HG02610 (cell line): ENCODE measurements around the gene MVD.

Experiments
- ATAC-seq: cut with Tn5 transposase; IDR thresholded peaks from one replicate; pipeline ENCODE4 v1.9.1; 2021; ENCODE audit warnings: mild to moderate bottlenecking, moderate library complexity; ENCODE audit not compliant: unreplicated experiment

Gene MVD

DNA sequence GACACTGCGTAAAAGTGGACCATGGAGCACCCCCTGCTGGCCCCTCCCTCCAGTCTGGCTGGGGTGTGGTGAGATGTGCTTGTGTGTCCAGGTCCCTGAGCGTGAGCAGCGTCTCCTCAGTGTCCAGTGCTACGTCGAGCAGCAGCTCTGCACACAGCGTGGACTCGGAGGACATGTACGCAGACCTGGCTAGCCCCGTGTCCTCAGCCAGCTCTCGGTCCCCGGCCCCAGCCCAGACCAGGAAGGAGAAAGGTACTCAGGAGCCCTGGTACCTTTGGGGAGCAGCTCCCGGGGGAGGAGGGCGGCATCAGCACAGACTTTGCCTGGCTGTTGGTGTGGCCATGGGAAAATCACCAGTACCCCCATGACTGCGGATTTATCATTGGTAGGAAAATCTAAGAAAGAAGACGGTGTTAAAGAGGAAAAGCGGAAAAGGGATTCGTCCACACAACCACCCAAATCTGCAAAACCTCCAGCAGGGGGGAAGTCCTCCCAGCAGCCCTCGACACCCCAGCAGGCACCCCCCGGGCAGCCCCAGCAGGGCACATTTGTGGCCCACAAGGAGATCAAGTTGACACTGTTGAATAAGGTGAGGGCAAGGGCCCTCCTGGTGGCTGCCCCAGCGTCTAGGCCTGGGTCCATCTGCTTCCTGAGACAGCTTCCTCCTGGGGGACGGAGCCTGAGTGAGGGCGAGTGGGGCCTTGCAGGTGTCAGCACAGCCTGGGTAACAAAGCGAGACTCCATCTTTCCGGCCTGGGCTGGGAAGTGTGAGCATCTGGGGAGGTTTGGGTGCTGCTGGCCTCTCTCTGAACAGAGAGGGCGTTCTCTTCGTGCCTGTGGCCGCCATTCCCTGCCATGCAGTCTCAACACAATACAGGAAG is 35.1 kb downstream of the MVD start:
- ATAC-seq, result no peak

DNA sequence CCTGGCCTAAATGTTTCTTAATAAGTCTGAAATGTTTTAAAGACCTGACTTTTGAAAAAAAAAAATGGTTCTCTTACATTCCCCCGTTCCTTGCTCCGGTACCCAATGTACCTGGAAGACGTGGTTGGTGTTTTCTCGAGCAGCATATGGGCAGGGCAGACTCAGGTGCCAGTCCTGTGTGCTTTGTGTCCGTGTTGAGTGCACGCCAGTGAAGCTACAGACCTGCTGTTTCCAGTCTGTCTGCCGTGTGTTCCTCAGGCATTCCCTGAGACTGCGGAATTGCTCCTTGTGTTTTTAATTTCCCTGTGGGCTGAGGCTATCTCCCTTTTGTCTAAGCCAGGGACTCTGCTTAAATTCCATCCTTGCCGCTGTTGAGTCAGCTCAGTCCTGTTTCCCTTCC is 36.2 kb downstream of the MVD start:
- ATAC-seq, result no peak

DNA sequence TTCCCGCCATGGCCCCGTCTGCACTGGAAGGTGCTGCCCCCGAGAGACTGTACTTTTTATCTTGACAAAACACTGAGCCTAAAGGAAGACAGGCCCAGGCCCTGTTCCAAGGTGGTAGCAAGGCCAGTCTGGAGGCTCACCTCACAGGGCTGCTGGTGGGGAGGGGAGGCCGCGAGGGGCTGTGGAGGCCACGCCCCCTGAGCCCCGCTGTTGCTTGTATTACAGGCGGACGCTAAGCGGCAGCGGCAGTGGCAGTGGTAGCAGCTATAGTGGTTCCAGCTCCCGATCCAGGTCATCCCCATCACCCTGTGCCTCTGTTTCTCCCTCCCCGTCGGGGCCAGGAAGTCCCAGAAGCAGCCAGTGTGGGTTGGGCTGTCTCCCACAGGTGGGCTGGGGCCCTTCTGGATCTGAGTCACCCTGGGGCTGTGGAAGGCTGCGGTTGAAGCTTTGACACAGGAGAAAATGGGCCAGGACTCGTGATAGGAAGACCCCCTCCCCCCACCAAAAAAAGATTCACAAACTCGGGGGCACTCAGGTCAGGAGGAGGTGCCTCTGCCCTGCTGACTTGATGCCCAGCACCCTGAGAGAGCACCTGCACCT is 37.8 kb downstream of the MVD start:
- ATAC-seq, result no peak

DNA sequence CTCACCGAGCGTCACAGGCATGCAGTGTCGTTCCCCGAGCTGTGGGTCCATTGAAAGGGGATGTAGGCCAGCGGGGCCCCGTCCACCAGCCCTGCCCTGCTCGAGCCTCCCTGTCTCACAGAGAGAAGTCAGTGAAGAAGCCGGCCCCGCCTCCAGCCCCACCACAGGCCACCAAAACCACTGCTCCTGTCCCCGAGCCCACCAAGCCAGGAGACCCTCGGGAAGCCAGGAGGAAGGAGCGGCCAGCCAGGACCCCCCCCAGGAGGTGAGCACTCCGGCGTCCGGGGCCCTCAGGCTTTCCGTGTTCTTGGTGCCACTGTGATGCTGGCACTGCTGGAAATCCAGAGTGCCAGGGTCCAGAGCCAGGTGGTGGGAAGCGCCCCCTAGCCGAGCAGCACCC is 38.4 kb downstream of the MVD start:
- ATAC-seq, result no peak

DNA sequence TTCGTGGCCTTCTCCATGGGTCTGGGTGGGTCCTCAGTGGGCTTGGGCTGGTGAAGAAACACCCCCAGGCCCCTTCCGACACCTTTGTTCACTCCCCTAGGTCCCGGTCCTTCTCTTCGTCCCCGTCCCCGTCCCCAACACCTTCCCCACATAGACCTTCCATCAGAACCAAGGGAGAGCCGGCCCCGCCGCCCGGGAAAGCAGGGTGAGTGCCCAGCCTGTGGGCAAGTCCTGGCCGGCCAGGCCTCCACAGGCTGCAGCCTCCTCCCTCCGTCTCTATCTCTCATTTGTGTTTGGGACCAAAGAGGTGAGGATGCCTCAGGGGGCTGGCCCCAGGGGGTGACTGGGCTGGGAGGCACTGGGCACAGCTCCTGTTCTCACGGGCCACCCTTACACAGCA is 39.0 kb downstream of the MVD start:
- no peak for ATAC-seq

DNA sequence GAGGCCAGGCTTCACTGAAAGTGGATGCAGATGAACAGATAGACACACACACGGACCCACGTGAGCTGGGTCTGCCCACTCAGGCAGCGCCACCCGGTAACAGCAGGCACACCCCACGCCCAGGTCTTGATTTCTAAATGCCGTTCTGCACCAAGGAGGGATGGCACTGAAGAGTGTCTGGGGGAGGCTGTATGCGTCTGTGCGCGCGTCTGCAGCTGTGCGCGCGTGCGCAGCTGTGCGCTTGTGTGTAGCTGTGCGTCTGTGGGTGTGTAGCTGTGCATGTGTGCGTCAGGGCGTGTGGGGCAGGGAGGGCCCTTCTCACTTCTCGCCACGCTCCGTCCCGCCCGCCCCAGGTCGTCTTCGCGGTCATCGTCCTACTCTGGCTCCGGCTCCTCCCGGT is 40.0 kb downstream of the MVD start:
- no peak for ATAC-seq

DNA sequence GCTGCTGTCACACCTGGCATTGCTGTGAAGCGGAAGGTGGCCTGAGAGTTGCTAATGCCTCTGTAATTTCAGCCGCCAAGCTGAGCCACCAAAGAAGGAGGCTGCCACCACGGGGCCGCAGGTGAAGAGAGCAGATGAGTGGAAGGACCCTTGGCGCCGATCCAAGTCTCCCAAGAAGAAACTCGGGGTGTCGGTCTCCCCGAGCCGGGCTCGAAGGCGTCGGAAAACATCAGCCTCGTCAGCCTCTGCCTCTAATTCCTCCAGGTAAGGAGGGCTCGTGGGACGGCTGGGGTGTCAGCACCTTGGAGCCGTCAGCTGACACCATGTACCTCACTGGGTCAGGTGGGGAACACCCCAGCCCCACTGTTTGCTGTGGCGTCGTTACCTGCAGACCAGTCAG is 40.8 kb downstream of the MVD start:
- no peak for ATAC-seq

DNA sequence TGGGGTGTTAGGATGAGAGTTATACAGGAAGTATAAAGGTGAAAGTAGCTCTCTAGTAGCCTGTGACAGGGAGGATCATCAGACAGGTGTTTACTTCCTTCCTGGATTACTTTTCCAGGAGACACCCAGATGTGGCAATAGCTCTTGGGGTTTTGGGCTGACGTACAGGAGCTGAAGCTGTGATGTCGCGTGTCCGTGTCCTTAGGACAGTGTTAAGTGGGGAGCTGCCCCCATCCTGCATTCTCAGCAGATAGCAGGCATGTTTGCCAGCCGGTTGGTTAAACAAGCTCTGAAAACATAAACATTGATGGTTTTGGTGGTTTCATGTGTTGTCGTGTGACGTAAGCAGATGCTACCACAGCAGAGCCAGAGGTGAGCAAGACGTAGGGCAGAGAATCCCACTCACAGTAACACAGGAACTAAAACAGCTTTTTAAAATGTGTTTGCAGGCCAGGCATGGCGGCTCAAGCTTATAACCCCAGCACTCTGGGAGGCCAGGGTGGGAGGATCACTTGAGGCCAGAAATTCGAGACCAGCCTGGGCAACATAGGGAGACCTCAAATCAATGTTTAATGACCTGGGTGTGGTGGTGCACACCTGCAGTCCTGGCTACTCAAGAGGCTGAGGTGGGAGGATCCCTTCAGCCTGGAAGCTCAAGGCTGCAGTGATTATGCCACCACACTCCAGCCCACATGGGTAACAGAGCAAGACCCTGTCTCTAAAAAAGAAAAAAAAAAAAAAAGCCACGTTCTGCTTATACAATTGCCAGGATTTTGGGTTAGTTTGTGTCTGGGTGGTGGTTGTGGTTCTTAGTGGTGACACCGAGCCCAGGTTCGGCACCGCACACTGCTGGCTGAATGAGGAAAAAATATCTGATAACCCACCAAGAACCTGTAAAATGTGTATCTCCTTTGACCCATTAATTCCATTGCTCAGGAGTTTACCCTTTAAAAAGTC is 42.8 kb downstream of the MVD start:
- no peak for ATAC-seq

DNA sequence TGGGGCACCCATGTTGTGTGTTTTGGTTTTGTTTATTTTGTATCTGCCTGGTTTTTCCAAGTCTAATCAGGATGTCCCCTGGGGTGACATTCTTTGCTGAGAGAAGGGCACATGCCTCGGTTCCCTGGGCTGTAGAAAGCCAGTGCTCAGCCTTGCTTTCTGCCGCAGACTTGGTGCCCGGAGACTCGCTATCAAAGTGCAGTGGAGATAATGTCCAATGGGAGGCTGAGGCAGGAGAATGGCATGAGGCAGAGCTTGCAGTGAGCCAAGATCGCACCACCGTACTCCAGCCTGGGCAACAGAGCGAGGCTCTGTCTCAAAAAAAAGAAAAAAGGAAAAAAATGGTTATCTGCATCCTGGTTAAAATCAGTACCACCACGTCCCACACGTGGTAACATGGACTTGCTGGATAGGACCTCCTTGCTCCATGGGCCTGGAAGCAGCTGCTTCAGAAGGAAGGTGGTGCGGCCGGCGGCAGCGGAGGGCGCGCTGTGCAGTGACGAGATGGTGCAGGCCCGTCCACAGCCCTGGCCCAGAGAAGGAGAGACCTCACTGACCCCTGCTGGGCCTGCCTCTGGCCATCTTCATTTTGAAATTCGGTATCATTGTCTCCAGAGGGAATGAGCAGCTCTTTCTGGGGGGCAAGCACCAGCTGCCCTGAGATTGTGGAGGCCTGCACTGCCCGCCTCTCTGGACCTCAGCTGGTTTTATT is 43.8 kb downstream of the MVD start:
- ATAC-seq, result no peak

DNA sequence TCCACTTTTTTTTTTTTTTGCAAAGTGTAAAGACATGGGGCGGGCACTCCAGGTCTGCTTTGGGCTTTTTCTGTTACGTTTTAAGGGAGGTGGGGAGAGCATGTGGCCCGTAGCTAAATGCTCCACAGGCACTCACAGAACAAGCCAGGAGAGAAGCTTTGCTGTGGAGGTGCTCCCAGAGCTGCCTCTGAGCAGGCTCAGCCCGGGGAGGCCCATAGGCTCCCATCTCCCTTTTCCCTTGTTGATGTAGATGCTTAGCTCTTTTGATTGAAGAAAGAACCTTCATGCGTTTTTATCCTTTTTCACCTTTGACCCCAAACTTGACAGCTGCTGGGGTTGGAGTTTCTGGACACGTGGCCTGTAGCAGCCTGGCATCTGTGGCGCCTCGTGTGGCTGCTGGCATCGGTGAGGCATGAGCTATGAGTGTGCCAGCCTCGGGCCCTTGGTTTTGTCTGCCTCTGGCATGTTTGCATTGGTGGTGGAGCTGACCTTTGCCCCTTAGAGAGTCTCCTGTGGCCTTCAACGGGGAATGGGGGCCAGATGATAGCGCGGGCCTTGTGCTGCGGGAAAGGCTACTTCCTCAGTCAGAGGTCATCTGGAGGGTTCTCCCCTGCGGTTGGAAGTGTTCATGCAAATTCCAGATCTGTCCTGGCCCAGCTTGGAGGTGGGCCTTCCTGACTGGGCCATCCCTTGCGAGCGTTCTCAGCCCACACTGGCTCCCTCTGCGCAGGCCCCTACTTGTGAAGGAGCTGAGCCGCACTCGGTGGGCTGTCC is 44.5 kb downstream of the MVD start:
- no peak for ATAC-seq

DNA sequence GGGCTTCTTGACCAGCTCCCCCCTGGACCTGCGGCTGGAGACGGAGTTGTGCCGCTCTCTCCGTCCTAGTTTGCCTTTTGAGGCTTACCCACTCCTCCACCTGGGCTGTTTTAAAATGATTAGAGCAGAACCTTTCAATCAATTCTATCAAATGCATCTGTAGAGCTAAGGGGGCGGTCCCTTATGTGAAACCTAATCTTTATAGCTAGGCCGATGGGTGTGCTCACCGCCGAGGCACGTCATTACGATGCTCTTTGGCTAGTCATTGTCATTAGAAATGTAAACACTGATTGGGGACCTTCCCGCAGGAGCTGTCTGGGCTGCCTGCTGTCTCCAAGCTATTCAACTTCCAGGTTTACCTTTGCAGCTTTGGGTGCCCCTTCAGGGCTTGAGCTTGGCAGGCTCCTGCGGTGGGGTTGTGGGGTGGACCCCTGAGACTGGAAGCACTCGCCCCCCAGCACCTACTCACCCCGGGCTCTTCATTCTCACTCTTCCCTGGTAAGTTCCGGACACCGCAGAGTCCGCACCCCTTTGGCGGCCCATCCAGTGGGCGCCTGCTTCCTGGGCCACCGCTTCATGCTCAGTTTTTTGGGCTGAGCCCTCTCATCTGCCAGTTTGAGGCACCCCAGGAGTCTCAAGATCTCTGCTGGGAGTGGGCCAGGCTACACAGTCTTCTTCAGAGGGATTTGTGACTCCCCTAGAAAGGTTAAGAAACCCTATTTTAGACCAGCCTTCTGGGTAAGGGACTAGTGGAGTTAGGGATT is 45.4 kb downstream of the MVD start:
- no peak for ATAC-seq

DNA sequence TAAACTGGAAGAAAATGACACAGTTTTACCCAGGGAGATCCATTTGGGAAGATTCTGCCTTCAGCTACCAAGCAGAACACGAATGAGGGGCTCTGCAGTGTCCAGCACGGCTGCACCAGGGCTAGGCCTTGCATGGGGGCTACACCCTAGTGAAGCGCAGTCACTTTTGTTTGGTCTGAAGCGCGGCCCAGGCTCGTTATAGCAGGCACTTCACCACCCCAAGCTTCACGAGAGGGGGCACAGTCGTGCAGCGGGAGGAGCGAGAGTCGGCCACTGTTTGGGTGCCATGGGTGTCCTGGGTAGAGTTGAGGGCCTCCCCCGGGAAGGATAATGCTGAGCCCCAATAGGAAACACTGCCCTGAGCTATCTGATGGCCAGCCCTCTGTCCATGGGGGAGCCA is 46.2 kb downstream of the MVD start:
- ATAC-seq, result no peak

DNA sequence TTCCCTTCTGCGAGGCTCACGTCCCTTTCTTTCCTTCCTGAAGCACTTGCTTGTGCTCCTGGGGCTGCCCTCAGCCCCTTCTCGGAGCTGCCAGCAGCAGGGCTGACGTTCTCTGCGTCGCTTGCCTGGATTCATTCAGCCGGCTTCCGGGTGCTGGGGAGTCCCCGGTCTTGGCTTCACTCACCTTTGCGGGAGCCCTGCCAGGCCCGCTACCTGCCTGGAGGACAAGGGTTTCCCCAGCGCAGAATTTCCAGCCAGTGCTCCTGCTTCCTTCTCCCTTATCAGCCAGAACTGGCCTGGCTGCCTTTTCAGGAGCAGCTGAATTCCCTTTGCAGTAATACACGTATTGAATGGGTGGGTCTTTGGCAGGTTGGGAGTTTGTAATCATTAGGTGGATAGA is 46.6 kb downstream of the MVD start:
- no peak for ATAC-seq

DNA sequence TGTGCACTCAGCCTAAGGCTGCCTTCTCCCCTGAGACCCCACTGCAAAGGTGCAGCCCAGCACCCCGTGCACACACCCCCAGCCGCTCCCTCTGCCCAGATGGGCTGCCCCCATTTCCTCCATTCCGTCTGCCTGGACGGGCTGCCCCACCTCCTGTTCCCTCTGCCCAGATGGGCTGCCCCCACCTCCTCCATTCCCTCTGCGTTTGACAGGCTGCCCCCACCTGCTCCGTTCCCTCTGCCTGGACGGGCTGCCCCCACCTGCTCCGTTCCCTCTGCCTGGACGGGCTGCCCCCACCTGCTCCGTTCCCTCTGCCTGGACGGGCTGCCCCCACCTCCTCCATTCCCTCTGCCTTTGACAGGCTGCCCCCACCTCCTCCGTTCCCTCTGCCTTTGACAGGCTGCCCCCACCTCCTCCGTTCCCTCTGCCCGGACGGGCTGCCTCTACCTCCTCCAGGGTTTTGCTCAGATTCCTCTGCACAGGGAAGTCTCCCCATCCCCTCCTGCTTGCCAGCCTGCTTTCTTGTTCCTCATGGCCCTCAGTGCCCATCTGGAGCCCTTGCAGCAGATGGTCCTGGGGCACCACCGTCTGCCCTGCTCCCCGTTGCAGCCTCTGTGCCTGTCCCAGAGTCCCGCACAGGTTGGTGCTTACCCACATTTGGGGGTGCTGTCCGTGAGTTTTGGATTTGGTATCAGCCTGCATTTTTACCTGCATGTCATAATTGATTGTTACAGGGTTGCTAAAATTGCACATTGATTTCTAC is 47.9 kb downstream of the MVD start:
- no peak for ATAC-seq

DNA sequence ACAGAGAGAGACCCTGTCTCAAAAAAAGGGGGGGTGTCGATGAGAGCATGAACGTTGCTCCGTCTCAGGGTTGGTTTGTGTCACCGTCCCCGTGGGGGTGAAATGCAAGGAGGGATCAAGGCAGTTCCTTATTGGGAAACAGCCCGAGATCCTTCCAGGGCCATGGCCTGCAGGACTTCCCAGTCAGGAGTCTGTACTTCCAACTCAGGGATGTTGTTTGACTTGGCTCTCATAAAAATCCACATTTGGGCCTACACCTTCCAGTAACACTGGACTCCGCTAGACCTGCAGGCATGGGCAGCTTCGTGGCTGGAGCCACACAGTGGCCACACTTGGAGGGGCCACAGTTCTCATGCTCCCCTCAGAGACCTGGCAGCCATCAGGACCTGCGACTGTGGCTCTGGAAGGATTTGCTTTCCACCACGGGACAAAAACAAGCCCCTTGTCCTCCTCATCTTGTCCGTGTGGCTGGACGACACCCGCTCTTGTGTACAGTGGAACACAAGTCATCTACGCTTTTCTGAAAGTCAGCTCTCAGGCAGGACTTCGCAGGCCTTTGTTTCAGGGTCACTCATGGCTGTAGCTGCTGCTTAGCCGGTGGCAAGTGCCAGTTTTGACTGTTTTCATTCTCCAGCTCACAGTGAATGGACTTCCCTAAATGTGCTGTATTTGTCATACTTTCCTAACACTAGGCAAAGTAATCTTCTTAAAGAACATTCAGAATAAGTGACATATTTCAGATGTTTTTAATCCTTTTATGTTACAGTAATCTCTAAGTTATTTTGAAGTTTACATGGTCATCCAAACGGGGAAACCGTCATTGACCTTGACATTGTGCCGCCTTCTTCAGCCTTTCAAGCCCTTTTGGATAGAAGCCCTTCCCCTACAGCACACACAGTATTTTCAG is 48.7 kb downstream of the MVD start:
- ATAC-seq, result no peak

DNA sequence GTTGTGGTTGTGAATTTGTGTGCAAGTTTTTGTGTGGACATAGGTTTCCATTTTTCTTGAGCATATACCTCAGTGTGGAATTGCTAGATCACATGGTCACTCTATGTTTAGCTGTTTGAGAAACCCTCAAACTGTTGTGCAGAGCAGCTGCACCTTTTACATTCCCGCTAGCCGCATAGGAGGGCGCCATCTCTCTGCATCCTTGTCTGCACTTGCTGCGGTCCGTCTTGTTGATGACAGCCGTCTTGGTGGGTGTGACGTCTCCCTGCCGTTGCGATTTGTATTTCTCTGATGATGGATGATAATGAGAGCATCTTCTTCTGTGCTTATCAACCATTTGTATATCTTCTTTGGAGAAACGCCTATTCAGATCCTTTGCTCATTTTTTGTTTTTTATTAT is 49.6 kb downstream of the MVD start:
- ATAC-seq, result no peak

DNA sequence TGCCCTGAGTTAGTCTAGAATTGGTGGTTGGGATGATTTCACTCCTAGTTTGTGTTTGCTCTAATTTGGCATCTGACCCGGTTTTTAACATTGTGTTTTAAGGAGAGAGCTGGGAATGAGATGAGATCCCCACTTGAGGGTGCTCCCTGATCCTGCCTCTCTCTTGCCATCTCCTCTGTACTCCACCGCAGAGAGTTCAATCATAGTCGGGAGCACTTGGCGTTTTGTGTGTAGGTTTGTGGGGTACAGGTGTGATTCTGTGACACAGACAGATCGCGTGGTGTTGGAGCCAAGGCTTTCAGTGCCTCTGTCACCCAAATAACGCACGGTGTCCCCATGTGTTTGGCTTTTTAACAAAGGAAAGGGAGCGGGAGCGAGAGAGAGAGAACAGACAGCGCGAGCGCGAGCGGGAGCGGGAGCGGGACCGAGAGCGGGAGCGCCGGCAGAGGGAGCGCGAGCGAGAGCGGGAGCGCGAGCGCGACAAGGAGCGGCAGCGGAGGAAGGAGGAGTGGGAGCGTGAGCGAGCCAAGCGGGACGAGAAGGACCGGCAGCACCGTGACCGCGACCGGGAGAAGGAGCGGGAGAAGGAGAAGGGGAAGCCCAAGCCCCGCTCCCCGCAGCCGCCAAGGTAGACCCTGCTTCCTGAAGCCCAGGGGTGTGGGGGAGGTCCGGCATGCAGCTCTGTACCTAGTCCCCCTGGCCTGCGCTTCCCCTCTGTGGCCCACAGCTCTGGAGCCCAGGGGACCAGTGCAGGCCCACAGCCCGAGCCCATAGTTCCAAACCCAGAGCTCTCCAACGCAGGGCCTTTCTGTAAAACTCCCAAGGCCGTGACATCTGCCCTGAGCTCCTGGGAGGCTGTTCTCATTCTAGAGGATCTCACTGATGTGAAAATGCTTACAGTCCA is 51.7 kb downstream of the MVD start:
- no peak for ATAC-seq
